Left hindlimb (tissue), 1 donor: Measurements from ENCODE around the gene EPS15.

ENCODE experiments used
- DNase-seq: peaks from one replicate; pipeline ENCODE4 v3.0.0-alpha.2; 2018

Gene EPS15

GRCh38 chr1:51311826-51312225, 207.2 kb downstream of the EPS15 start:
- no peak for DNase-seq

GRCh38 chr1:51310871-51311613, 208.0 kb downstream of the EPS15 start:
- DNase-seq = peak; percentile 27

GRCh38 chr1:51309291-51309690, 209.8 kb downstream of the EPS15 start:
- DNase-seq = peak; percentile 15

GRCh38 chr1:51308636-51309035, 210.4 kb downstream of the EPS15 start:
- DNase-seq = peak; percentile 2

- DNase-seq = no peak
These were observed 212.1 kb downstream of the EPS15 start for GRCh38 chr1:51306950-51307349.

- peak; percentile 33 for DNase-seq
These were observed 213.7 kb downstream of the EPS15 start for GRCh38 chr1:51305371-51305823.

GRCh38 chr1:51304360-51304759, 214.7 kb downstream of the EPS15 start:
- peak; percentile 9 for DNase-seq
